Ovary (tissue), 3 donors: ENCODE measurements around the gene DYNC1H1.

Experiments
- POLR2A ChIP-seq: fragments of 450-650 bp; IDR thresholded peaks from one replicate; pipeline ENCODE4 v1.6.1; 2017; ENCODE audit warnings: antibody characterized with exemption, mild to moderate bottlenecking, moderate library complexity
- TF ChIP-seq, protein P1 (sequence below), 3 donors: fragments of 450-650 bp in 2 of 3; fragments of 200-600 bp in 1 of 3; IDR thresholded peaks; one replicate each; pipeline versions ENCODE4 v1.5.1 to v1.8.0; 2016 to 2022; ENCODE audit warnings: antibody characterized with exemption in 3 of 3, mild to moderate bottlenecking in 1 of 3
- donor health status: DM: no; HTN: no; CAD: no.

DNA sequence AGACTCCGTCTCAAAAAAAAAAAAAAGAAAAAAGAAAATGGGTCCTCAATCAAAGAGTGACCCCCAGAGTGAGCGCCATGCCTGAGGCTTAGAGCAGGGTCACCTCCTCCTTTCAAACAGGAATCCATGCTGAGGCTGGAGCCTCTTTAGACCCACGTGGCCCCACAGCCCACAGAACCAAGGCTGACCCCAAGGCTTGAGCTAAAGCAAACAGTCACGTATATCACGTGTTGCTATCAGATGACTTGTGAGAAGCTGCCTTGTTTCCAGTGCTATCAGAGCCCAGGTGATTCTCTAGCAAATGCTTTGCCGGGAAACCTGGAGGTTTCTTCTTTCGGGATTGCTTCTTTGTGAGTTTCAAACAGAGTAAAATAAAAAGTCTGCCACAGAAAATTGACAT lies 31.7 kb upstream of the DYNC1H1 start:
- no peak for TF ChIP-seq POLR2A
- TF ChIP-seq, protein P1, sequence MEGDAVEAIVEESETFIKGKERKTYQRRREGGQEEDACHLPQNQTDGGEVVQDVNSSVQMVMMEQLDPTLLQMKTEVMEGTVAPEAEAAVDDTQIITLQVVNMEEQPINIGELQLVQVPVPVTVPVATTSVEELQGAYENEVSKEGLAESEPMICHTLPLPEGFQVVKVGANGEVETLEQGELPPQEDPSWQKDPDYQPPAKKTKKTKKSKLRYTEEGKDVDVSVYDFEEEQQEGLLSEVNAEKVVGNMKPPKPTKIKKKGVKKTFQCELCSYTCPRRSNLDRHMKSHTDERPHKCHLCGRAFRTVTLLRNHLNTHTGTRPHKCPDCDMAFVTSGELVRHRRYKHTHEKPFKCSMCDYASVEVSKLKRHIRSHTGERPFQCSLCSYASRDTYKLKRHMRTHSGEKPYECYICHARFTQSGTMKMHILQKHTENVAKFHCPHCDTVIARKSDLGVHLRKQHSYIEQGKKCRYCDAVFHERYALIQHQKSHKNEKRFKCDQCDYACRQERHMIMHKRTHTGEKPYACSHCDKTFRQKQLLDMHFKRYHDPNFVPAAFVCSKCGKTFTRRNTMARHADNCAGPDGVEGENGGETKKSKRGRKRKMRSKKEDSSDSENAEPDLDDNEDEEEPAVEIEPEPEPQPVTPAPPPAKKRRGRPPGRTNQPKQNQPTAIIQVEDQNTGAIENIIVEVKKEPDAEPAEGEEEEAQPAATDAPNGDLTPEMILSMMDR (IDR thresholded peaks at IDR 0.05): no peak
